NOMO-1 treated with dmso at 0.1 percent for 144 hours (cell line): ENCODE data around the gene RALGAPA2.

Experiments used
- DNase-seq: peaks from one replicate; lab custom pipeline; 2025; ENCODE audit not compliant: unreplicated experiment; lab: John Stamatoyannopoulos, UW

The RALGAPA2 gene

GRCh38 chr20:20443504-20443903 lies 268.9 kb downstream of the RALGAPA2 start:
- no peak for DNase-seq

DNA sequence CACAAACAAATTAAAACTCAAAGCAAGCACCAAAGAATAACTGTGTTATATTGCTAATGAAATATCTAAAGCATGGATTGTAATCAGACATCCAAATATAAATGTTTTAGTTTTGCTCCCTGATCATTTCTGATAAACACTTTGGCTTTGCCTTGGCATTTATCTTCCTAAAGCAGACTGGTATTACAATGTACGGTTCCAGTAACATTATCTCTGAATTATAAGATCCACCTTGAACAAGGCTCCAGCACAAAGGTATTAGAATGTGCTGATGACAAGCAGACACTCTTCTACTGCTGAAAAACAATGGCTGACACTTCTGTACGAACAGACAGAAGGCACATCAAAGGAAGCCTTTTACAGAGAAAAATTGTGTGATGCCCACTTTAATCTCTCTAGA lies 270.0 kb downstream of the RALGAPA2 start:
- no peak for DNase-seq

DNA sequence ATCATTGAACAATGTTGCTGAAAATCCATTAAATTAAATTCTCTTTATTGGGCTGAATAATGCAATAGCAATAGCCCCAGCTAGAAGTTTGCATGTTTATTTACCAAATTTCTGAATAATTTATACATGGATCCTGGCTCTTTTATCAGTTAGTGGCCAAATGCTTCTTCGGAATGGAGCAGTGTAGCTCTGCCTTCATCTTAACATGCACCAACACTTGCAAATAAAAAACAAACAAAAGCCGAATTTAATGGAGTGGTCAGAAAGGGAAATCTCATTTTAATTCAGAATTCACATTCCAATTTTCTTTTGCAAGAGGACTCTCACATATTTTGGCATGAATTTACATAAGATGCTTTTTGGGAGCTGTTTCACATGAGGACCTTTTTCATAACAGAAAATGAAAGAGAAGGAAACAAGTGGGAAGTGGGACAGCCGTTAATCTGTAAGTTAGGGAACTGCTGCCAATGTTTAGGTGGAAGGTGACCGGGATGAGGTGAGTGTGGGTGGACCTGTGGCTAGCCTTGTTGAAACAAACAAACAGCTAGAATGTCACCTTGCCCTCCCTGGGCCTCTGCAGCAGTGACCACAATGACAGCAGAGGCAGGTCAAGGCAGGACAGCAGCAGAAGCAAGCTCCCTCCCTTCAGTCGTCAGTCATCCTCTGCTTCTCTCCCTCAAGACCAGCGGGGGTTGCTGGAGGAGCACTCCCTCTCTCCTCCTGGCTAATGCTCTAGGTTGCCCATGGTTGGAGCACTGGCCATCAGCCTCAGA lies 271.4 kb downstream of the RALGAPA2 start:
- no peak for DNase-seq

DNA sequence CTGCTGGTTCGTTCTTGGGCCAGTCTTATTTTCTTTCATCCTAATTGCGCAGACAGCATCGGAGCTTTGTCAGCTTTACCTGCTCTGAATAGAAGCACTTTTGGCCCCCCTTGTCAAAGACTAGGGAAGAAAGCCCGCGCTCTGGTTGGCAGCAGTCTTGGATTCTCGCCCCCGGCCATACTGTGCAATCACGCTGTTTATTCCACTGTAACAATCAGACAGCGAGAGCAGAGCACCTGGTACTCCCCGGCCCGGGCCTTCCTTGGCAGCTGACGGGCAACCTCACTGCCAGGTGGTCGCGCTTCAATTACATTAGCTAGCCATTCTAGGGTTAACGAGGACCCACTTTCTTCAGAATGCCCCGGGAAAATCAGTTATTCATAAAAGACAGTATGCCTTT lies 272.0 kb downstream of the RALGAPA2 start:
- DNase-seq, result no peak

- DNase-seq, result no peak
Observed at GRCh38 chr20:20439602-20440190, 272.7 kb downstream of the RALGAPA2 start.

DNA sequence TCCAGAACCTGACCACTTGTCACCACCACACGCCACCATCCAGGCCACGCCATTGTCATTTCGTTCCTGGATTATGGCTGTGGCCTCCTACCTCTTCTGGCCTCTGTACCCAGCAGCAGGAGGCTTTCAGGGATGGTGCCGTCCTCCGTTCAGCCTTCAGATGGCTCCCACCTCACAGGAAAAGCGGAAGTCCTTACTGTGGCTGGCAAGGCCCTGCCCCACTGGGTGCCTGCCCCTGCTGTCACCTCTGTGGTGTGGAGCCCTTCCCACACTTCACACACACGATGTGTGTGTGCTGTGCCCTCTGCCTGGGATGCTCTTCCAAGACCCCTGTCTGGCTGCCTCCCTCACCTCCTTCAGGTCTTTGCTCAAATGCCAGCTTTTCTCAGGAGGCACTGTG lies 275.1 kb downstream of the RALGAPA2 start:
- no peak for DNase-seq

DNA sequence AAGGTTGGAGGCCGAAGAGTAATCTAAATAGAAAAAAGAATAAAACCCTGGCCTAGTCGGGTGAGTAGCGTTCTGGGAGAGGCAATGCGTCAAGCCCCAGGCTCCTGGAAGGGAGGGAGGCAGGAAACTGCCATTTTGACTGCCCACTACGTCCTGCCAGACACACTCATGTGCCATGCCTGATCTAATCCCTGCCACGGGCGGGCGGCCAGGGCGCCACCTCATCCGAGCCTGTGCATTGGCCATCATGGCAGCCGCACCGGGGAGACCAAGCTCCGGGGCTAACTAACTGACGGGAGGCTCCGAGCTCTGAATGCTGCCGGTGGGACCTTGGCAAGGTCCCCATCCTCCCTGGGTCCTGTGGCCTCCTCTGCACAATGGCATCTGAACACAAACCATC lies 275.8 kb downstream of the RALGAPA2 start:
- DNase-seq, result no peak

GRCh38 chr20:20435453-20435852 lies 277.0 kb downstream of the RALGAPA2 start:
- DNase-seq, result no peak

DNA sequence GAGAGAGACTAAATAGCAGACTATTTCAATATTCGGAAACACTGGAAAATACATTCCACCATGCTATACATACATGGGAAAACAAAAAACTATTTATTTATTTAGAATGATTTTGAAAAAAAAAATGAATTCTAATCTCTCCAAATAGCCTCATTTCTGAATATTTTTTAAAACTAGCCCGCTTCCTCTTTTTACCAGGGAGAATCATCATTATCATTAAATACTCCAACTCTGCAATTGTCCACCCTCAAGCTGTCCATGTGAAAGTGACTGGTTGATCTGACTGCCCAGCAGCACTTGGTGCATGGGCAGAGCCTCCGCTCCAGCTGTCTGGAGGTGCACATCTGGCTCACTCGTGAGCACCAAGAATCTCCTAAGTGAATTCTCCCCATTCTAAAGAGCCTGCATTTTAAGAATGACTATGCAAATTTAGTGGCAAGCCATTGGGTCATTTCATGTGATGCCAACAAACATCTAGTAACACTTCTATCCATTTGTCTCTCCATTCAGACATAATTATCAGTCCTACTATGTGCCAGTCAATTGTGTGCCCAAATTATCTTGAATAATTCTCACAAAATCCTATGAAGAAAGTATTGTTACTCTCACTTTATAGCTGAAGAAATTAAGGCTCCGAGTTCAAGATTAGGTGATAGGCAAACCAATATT lies 279.7 kb downstream of the RALGAPA2 start:
- DNase-seq, result no peak

GRCh38 chr20:20430066-20430465 lies 282.4 kb downstream of the RALGAPA2 start:
- no peak for DNase-seq

DNA sequence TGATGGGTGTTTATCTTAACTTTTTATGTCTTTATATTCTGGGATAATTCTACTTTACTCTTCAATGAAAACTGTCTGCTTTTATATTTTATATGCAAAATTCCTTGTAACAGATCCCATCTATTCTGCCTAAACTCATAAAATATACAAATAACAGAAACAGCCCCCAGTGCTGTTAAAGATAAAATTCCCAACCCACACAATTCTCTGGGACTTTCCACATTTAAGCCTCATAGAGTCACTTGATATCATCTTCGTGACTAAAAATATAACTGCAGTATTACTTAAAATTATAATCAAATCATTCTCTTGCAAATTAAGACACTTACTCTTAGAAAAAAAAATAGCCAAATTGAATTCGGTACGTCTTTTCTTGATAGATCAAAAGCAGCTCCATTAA lies 284.4 kb downstream of the RALGAPA2 start:
- no peak for DNase-seq

DNA sequence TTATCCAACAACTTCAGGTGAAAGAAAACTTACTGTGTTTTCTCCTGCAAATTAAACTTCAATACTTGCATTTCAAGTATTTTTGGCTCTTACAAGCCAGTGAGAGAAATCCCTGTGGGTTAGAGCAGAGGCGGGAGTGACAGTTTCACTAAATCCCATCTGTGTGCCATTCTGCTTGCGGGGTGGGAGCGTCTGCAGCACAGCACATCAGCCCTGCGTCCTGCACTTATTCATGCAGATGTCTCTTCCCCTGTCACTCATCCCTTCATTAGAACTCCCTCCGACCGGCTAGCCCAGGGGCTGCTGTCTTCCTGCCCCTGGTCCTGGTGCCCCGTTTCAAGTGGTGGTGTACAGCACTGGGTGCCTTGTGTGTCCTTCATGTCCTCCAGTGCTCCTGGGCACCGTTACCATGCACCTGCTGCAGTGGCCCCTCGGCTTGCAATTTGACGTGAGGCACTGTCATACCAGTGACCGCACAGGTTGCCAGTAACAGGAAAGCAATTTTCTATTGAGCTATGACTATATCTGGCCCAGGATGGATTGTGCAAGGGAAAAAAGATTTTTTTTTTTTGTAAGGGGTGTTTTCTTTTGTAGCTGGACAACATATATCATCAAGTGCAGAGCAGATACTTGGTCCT lies 285.1 kb downstream of the RALGAPA2 start:
- no peak for DNase-seq

DNA sequence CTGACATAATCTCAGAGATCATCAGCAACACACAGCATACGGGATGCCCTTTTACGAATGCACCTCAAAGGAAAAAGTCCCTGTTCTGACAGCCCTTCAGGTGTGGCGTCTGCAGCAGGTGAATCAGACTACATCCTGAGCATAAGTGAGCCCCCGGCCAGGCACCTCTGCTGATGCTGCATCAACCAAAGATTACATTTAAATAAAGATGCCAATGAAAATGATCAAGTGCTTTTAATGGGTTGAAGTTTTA lies 285.9 kb downstream of the RALGAPA2 start:
- DNase-seq, result no peak

GRCh38 chr20:20425823-20426654 lies 286.4 kb downstream of the RALGAPA2 start:
- no peak for DNase-seq

DNA sequence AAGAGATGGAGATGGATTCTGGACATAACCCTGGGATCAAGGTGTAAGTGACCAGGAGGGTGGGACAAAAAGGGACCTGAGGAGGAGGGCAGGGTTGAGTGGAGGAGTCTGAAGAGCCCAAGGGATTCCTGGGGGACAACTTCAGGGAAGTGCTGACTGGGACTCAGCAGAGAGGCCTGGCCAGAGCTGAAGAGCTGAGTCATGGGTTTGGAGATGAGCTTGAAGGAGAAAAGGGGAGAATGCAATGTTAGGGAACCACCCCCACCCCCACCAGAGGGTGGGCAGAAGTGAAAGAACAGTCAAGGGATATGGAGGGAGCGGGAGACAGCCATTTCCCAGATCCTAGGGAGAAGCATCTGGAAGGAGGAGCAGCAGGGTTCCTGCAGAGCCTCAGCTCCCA lies 289.3 kb downstream of the RALGAPA2 start:
- DNase-seq, result no peak

GRCh38 chr20:20417876-20418676 lies 294.4 kb downstream of the RALGAPA2 start:
- no peak for DNase-seq

DNA sequence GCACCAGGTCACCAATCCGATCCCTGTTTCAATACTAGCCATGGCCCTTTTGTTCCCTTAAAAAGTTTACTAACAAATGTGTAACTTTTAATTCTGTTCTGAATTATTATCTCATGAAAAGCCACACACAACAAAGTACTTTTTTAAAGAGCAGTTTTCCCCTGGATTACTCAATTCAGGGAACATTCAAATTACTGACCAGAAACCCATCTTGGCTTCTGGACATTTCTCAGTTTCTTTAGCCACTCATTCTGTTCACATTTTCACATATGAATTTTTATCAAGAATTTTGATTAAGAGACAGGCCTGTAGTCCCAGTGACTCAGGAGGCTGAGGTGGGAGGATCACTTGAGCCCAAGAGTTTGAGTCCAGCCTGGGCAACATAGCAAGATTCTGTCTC lies 297.1 kb downstream of the RALGAPA2 start:
- no peak for DNase-seq

DNA sequence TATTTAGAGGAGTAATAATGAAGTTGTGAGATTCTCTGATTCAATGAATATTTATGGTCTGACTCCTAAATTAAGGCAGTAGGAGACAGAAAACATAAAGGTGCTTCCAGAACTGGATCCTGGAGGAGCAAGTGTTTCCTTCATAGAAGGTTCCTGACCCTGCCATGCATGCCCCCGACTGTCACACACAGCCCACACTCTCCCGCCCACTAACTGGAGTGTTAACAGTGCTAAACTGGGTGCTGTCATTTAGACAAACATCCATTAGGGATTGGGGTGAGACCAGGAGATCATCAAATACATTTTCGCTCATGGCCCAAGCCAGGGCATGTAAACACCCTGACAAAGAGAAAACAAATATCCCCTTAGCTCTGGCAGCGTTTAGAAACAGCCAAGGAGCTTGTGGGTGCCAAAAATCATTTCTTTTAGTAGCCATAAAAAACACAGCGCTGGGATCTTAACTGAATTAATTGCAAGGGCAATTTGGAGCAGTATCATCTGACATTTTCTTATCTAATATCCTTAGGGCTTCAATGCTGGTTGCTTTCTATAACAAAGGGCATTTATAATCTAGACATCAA lies 297.7 kb downstream of the RALGAPA2 start:
- no peak for DNase-seq

- no peak for DNase-seq
Observed at GRCh38 chr20:20413810-20414281, 298.6 kb downstream of the RALGAPA2 start.

DNA sequence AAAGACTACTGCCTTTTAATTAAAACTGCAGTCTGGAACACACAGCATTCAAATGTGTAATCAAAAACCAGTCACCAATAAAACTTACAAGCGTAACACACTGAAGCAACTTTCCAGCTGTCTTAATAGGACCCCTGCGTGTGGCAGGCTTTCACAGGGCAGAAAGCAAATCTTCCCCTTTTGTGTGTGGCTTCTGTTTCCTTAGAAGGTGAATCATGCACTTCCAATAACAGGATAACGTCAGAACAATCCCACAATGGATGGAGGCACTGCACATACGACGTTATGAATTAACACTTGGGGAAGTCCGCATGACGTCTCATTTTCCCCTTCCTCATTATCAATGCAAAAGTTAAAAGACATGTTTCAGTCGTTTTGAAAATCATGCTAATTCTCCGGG lies 299.7 kb downstream of the RALGAPA2 start:
- no peak for DNase-seq
